Measurements from ENCODE around the gene SRMS.

GRCh38 chr20:63588641-63589041, 41.1 kb upstream of the SRMS start:
- TF ChIP-seq CTCF (conservative IDR thresholded peaks at IDR 0.05 in 1 of 2, IDR thresholded peaks at IDR 0.05 in 1 of 2; ENCODE audit: extremely low read depth in 1 of 2, insufficient read depth in 1 of 2, low read depth in 1 of 2, low read length in 2 of 2), result no peak
- TF ChIP-seq EZH2 (IDR thresholded peaks at IDR 0.05; ENCODE audit: borderline replicate concordance, low read length), result no peak
